Measurements from ENCODE around the gene PPOX.

PPOX gene
- 7.4 to 31.6 (median 28.7) reads per million in 3 experiments for total RNA-seq

- peak; percentile 96 for DNase-seq
Measured at GRCh38 chr1:161165742-161166668, at the start of gene PPOX. Gene PPOX, plus strand, starts transcription at chr1:161166426. Its CDS starts 422 bp downstream, at chr1:161166848.

DNA sequence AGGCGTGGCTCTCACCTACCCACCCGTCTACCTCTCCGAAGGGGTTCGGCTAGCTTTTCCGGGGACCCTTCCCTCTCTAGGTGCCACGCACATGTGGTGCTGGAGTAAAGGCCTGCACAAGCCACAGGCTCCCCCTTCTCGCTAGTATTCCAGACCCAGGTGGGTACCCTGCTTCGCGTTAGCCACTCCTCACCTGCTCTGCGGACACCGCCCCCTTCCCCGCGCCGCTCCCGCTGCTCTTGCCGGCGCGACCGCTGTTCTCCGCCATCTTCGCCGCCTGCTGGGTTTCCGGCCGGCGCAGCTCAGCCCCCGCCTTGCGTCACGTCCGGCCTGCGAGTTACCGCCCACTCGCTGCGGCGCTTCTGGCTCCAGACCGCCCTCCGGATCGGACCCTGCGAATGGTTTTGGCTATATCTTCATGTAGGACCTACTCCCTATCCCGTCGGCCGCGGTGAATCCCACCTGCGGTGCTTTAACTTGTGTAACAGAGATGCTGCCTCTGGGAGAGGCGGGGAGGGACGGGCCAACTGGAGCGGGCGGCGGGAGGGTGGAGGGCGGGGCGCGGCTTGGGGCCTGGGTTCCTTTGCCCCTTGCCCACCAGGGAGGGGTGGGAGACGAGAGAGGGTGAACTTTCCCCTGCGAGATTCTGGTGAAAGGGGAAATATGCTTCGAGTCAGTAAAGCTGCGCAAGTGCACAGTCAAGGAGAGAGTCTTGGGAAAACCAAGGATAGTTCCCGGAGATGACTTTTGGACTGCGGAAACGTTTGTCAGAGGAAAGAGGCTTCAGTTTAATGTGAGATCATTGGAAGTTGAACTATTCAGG lies 48.3 kb upstream of the PPOX start, which contains the start of the genes NIT1 and PFDN2:
NIT1 (plus strand) TSS at position 347 of the 823 bp plus-strand sequence; CDS start at position 419, 72 bp downstream.
PFDN2 (minus strand) TSS at position 279 of the 823 bp plus-strand sequence; CDS start at position 268, 11 bp downstream.
- peak; percentile 83 for DNase-seq

DNA sequence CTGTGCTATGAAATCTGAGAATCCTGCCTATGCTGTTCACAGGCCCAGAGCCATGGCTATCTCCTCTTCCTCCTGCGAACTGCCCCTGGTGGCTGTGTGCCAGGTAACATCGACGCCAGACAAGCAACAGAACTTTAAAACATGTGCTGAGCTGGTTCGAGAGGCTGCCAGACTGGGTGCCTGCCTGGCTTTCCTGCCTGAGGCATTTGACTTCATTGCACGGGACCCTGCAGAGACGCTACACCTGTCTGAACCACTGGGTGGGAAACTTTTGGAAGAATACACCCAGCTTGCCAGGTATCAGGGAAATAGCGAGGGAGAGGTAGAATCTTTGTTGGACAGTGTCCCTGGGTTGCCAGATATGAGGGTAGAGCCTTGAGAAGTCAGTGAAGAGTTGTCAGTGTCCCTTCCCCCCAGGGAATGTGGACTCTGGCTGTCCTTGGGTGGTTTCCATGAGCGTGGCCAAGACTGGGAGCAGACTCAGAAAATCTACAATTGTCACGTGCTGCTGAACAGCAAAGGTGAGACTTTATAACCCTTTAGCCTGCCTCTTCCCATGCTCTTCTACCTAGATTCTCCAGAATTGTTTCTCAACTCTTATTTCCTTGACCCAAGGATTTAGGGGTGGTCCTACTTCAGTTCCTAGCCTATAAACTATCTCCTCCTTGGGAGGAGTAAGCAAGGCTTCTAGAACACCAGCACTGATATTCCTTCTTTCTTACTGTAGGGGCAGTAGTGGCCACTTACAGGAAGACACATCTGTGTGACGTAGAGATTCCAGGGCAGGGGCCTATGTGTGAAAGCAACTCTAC lies 46.9 kb upstream of the PPOX start:
- DNase-seq, result peak; percentile 71

DNA sequence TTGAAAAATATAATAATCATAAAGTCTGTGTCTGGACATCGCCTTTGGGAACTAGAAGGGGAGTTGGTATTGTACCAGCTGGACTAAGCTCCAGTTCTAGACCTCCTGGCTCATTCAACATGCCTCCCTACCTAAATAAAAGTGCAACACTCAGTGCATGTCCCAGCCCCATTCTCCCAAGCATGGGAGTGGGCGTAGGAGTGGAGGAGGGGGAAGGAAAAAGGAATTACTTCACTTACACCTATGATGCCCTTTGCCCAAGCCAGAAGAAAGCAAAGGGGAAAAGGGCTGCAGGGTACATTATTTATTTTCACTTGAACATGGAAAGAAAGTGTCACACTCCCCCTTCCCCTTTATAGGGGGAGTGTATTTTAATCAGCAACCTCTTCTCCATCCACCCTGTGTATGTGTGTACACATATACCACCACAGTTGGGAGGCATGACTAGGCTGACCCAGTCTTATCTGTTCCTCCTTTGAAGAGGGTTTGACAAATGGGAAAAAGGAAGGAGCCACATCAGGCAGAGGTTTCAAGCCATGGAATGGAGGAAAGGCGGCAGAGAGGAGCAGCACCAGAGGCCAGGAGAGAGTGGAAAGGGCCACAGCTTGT lies 45.1 kb upstream of the PPOX start:
- DNase-seq, result no peak

DNA sequence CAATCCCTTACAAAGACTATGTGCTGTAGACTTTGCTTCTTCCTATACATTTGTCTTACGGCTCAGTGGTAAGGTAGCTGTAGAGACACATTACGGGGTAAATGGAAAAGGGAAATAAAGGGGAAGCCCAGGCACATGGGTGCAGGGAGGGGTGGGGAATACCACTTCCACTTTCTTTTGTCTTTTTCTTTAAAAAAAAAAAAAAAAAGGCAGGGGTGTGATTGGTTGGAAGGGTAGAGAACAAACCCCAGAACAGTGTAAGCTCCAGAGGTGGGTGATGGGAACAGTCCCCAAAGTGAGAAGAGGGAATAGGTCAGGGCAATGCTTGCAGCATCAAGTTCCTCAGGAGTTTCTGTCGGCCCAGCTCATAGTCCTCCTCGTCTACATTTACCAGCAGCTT lies 44.4 kb upstream of the PPOX start:
- DNase-seq, result no peak

DNA sequence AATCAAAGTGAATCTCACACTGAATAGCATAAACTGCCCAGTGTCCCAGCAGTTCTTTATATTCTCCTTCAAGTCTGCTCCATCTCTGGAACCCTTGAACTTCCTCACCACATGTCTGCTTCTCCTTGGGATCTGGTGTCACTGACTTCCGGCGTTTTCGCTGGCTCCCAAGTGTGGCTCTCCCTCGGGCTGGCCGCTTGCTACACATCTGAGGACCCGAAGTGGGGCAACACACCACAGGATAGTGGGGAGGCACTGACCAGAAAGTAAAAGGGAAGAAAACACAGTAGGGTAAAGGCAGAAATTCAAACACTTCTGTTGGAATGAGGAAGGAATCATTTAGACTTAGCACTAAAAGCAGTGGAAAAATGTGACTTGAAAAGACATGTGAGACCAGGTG lies 43.3 kb upstream of the PPOX start:
- no peak for DNase-seq

GRCh38 chr1:161127649-161128048 lies 38.6 kb upstream of the PPOX start:
- no peak for DNase-seq

- DNase-seq, result no peak
Measured at GRCh38 chr1:161128591-161129420, 37.4 kb upstream of the PPOX start.

- DNase-seq, result no peak
Measured at GRCh38 chr1:161130266-161130665, 36.0 kb upstream of the PPOX start.

GRCh38 chr1:161131523-161132409 lies 34.5 kb upstream of the PPOX start:
- DNase-seq, result peak; percentile 21

DNA sequence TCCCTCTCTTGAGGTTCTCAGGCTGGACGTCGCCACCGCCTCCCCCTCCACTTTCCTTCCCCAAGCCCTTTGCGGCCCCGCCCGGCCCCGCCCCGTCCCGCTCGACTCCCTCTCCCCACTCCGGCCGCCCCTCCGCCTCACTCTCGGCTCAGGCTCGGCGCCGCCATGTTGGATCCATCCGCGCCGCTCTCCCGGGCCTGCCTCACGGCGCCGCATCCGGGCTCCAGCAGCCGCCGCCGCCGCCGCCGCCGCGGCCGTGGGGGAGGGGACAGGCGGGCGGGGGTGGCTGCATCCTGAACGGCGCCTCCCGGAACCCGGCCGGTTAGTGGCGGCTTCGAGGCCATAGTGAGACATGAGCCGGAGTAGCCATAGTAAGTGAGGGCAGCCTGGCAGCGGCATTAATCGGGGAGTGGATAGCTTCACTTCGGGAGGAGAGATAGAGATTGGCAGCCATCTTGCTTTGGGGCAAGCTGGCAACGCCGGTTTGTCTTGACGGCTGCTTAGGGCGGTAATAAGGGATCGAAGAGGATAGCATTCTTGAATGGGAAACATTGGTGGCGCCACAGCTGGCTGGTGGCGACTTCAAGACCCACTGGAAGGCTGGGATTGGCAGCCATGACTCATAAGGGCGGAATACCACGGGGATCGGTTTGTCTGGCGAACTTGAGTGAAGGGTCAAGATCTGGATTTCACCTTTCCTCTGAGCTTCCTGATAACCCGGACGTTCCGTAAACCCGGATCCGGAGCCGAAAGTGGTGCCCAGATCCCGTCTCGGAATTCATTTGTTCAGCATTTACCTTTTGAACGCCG lies 33.6 kb upstream of the PPOX start, which contains the start of gene DEDD:
DEDD (minus strand) TSS at position 258 of the 810 bp plus-strand sequence. CDS start 8,205 bp downstream, outside the sequence.
- peak; percentile 94 for DNase-seq

GRCh38 chr1:161133220-161133740 lies 32.9 kb upstream of the PPOX start:
- DNase-seq, result no peak

GRCh38 chr1:161137881-161138280 lies 28.3 kb upstream of the PPOX start:
- no peak for DNase-seq

- no peak for DNase-seq
Measured at GRCh38 chr1:161138431-161138830, 27.8 kb upstream of the PPOX start.

- peak; percentile 37 for DNase-seq
Measured at GRCh38 chr1:161139766-161140165, 26.5 kb upstream of the PPOX start.

GRCh38 chr1:161140755-161141400 lies 25.3 kb upstream of the PPOX start:
- no peak for DNase-seq

DNA sequence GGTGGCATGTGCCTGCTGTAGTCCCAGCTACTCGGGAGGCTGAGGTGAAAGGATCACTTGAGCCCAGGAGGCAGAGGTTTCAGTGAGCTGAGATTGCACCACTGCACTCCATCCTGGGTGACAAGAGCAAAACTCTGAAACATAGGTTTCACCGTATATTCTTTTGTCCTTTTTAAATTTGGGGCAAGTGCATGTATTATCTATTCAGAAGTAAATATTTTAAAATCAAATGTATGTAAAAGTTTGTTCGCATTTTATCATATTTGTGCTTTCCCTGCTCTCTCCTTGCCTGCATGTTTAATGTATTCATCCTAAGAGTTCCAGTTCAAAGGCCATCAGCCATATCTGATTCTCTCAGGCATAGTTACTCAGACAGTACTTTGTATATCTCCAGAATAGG lies 20.4 kb upstream of the PPOX start:
- no peak for DNase-seq

DNA sequence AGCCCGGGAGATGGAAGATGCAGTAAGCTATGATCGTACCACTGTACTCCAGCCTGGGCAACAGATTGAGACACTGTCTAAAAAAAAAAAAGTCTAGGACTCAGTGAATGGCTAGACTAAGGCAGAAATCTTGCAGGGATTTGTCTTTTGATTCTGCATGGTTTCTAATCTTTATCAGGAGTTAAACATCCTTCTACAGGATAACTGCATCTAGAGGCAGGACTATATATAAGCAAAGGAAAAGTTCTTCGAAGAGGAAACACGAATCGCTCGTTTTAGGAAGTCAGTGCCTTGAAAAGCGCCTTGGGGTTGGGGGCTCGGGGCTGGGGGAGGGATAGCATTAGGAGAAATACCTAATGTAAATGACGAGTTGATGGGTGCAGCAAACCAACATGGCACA lies 13.1 kb upstream of the PPOX start:
- no peak for DNase-seq

Measured in central memory CD4-positive, alpha-beta T cell (primary cell).